Activated naive CD4-positive, alpha-beta T cell treated with anti-CD3 and anti-CD28 coated beads, Interleukin-2, amount 50 U/mL, for 24 hours (primary cell): ENCODE data around the gene SLC37A2.
"Not testable (repeated sequence)": the region's sequence is repeated elsewhere in the genome, so short reads cannot be mapped to it uniquely, and the experiment has no call there.

Source experiments
- H3K27ac Mint-ChIP-seq: one replicate; pipeline ENCODE4 v1.8.0; 2021; ENCODE audit warnings: mild to moderate bottlenecking, mixed read lengths
- H3K27me3 Mint-ChIP-seq: one replicate; pipeline ENCODE4 v1.8.0; 2021; ENCODE audit warnings: mixed read lengths
- H3K36me3 Mint-ChIP-seq: one replicate; pipeline ENCODE4 v1.8.0; 2021; ENCODE audit warnings: mixed read lengths
- H3K4me1 Mint-ChIP-seq: one replicate; pipeline ENCODE4 v1.8.0; 2021; ENCODE audit warnings: mixed read lengths
- H3K4me3 Mint-ChIP-seq: one replicate; pipeline ENCODE4 v1.8.0; 2021; ENCODE audit warnings: mild to moderate bottlenecking, mixed read lengths
- H3K9me3 Mint-ChIP-seq: one replicate; pipeline ENCODE4 v1.8.0; 2021; ENCODE audit warnings: mixed read lengths

Gene SLC37A2

GRCh38 chr11:125088576-125089455 is 25.7 kb downstream of the SLC37A2 start:
- Mint-ChIP-seq H3K4me1 (no peaks in the 10 kb centered on the region), H3K27me3 (no peaks in the 10 kb centered on the region), H3K4me3 (no peak overlapping the region), H3K36me3 (no peaks in the 10 kb centered on the region), H3K27ac (no peak overlapping the region), H3K9me3 (no peaks in the 10 kb centered on the region)

DNA sequence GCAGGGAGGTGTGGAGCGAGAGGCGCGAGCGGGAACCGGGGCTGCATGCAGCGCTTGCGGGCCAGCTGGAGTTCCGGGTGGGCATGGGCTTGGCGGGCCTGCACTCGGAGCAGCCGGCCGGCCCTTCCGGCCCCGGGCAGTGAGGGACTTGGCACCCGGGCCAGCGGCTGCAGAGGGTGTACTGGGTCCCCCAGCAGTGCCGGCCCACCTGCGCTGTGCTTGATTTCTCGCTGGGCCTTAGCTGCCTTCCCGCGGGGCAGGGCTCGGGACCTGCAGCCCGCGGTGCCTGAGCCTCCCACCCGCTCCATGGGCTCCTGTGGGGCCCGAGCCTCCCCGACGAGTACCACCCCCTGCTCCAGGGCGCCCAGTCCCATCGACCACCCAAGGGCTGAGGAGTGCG is 26.4 kb downstream of the SLC37A2 start:
- H3K9me3 Mint-ChIP-seq, H3K27me3 Mint-ChIP-seq, H3K4me1 Mint-ChIP-seq, H3K4me3 Mint-ChIP-seq, H3K36me3 Mint-ChIP-seq, H3K27ac Mint-ChIP-seq: not testable (repeated sequence)

DNA sequence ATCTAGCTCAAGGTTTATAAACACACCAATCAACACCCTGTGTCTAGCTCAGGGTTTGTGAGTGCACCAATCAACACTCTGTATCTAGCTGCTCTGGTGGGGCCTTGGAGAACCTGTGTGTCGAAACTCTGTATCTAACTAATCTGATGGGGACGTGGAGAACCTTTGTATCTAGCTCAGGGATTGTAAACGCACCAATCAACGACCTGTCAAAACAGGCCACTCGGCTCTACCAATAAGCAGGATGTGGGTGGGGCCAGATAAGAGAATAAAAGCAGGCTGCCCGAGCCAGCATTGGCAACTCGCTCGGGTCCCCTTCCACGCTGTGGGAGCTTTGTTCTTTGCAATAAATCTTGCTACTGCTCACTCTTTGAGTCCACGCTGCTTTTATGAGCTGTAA is 27.0 kb downstream of the SLC37A2 start:
- H3K36me3 Mint-ChIP-seq, H3K27me3 Mint-ChIP-seq, H3K4me1 Mint-ChIP-seq, H3K27ac Mint-ChIP-seq, H3K9me3 Mint-ChIP-seq, H3K4me3 Mint-ChIP-seq: not testable (repeated sequence)

DNA sequence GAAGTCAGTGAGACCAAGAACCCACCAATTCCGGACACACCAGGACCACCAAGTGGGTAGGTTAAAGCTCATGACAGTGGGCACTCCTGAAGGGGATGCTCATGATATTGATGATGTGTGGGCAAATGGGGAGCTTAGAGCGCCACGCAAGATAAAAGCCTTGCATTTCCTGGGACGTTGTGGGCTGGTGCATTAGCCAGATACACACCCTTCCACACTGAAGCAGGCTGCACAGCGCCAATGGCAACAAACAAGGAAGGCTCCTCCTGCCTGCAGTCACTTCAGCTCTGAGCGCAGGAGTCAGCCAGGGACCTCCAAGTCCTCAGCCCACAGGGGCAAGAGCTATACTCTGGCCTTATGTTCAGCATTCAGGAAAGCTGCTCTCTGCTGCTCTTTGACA is 27.7 kb downstream of the SLC37A2 start:
- Mint-ChIP-seq H3K36me3 (no peaks in the 10 kb centered on the region), H3K27ac (no peak overlapping the region), H3K4me3 (no peak overlapping the region), H3K4me1 (no peaks in the 10 kb centered on the region), H3K9me3 (no peaks in the 10 kb centered on the region), H3K27me3 (no peaks in the 10 kb centered on the region)

GRCh38 chr11:125091247-125091876 is 28.3 kb downstream of the SLC37A2 start:
- Mint-ChIP-seq H3K4me3 (no peak overlapping the region), H3K9me3 (no peaks in the 10 kb centered on the region), H3K36me3 (peaks cover 3% of the 10 kb centered on the region), H3K27me3 (no peaks in the 10 kb centered on the region), H3K27ac (no peak overlapping the region), H3K4me1 (no peaks in the 10 kb centered on the region)

- Mint-ChIP-seq H3K36me3 (peaks cover 6% of the 10 kb centered on the region), H3K4me1 (no peaks in the 10 kb centered on the region), H3K27ac (no peak overlapping the region), H3K9me3 (no peaks in the 10 kb centered on the region), H3K27me3 (no peaks in the 10 kb centered on the region), H3K4me3 (no peak overlapping the region)
Observed at GRCh38 chr11:125091877-125092664, 29.0 kb downstream of the SLC37A2 start.

GRCh38 chr11:125092669-125093068 is 29.6 kb downstream of the SLC37A2 start:
- H3K27ac Mint-ChIP-seq, result no peak overlapping the region
- H3K27me3 Mint-ChIP-seq, result no peaks in the 10 kb centered on the region
- no peaks in the 10 kb centered on the region for H3K9me3 Mint-ChIP-seq
- H3K4me3 Mint-ChIP-seq, result no peak overlapping the region
- peaks cover 6% of the 10 kb centered on the region for H3K36me3 Mint-ChIP-seq
- H3K4me1 Mint-ChIP-seq, result no peaks in the 10 kb centered on the region

DNA sequence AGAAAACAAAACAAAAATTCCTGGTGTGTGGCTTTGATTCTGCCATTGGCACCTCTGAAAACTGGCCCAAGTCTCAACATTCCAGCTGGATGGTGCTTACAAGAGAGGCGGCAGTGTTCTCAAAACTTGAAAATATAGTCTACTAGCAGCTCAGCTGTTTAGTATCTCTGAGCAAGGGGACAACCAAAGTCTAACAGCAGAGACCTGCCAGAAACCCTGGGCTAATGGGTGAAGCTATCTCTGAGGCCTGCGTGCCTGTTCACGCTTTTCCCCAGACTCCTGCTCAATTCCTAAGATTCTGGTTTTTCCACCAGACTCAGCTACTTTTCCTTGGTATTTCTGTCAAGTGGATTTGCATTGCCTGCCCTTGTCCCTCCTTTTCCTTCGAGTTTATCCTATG is 30.4 kb downstream of the SLC37A2 start:
- Mint-ChIP-seq H3K27me3 (no peaks in the 10 kb centered on the region), H3K4me1 (no peaks in the 10 kb centered on the region), H3K4me3 (no peak overlapping the region), H3K36me3 (peaks cover 6% of the 10 kb centered on the region), H3K27ac (peak overlapping the region; percentile 81), H3K9me3 (no peaks in the 10 kb centered on the region)

DNA sequence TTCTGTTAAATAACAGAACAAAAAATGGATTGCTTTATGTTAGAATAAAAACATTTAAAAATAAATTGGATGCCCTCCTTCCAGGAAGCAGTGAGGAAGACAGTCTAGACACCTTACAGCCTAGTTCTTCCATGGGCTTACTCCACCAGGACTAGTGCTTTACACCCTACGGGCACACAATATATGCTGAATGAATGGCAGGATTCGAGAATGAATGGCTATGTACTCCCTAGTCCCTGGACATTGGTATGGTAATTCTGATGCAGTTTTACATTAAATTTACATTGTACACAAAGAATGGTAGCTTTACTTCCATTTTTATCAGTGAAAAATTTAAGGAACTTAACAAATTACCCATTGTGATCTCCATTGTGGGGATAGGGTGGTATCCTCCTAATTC is 31.6 kb downstream of the SLC37A2 start:
- H3K36me3 Mint-ChIP-seq, result peaks cover 6% of the 10 kb centered on the region
- H3K9me3 Mint-ChIP-seq, result no peaks in the 10 kb centered on the region
- H3K4me3 Mint-ChIP-seq, result no peak overlapping the region
- H3K4me1 Mint-ChIP-seq, result no peaks in the 10 kb centered on the region
- no peak overlapping the region for H3K27ac Mint-ChIP-seq
- no peaks in the 10 kb centered on the region for H3K27me3 Mint-ChIP-seq

- Mint-ChIP-seq H3K4me3 (no peak overlapping the region), H3K9me3 (no peaks in the 10 kb centered on the region), H3K27me3 (no peaks in the 10 kb centered on the region), H3K27ac (no peak overlapping the region), H3K36me3 (peaks cover 21% of the 10 kb centered on the region), H3K4me1 (peaks cover 7% of the 10 kb centered on the region)
Observed at GRCh38 chr11:125100136-125100535, 37.0 kb downstream of the SLC37A2 start.

DNA sequence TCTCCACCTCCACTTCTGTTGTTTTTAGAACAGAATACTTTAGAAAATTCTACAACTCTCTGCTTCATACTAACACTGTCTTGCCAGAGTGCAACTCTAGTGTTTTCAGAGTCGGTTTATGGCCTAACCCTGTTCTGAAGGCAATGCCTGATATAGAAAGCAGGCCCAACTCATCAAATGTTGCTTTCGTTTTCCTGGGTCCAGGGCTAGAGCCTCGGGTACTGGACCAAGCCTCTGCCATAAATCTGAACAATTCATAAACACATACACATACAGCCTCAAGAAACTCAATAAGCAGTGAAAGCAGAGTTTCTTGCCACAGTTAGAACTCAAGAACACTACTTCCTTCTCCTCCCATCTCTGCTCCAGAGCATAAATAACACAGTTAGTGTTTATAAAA is 38.5 kb downstream of the SLC37A2 start:
- Mint-ChIP-seq H3K27me3 (no peaks in the 10 kb centered on the region), H3K27ac (no peak overlapping the region), H3K36me3 (peaks cover 22% of the 10 kb centered on the region), H3K9me3 (no peaks in the 10 kb centered on the region), H3K4me3 (no peak overlapping the region), H3K4me1 (peaks cover 18% of the 10 kb centered on the region)

GRCh38 chr11:125102025-125102424 is 38.9 kb downstream of the SLC37A2 start:
- Mint-ChIP-seq H3K36me3 (peaks cover 21% of the 10 kb centered on the region), H3K4me1 (peaks cover 18% of the 10 kb centered on the region), H3K27ac (no peak overlapping the region), H3K9me3 (no peaks in the 10 kb centered on the region), H3K27me3 (no peaks in the 10 kb centered on the region), H3K4me3 (no peak overlapping the region)

- H3K27ac Mint-ChIP-seq, result no peak overlapping the region
- no peaks in the 10 kb centered on the region for H3K27me3 Mint-ChIP-seq
- peaks cover 18% of the 10 kb centered on the region for H3K4me1 Mint-ChIP-seq
- H3K4me3 Mint-ChIP-seq, result no peak overlapping the region
- no peaks in the 10 kb centered on the region for H3K9me3 Mint-ChIP-seq
- H3K36me3 Mint-ChIP-seq, result peaks cover 21% of the 10 kb centered on the region
Observed at GRCh38 chr11:125102510-125102909, 39.4 kb downstream of the SLC37A2 start.

- Mint-ChIP-seq H3K4me3 (no peak overlapping the region), H3K9me3 (no peaks in the 10 kb centered on the region), H3K27ac (no peak overlapping the region), H3K4me1 (peaks cover 25% of the 10 kb centered on the region), H3K27me3 (no peaks in the 10 kb centered on the region), H3K36me3 (peaks cover 15% of the 10 kb centered on the region)
Observed at GRCh38 chr11:125105926-125106325, 42.8 kb downstream of the SLC37A2 start.

GRCh38 chr11:125108469-125108868 is 45.4 kb downstream of the SLC37A2 start:
- Mint-ChIP-seq H3K36me3 (peaks cover 6% of the 10 kb centered on the region), H3K9me3 (no peaks in the 10 kb centered on the region), H3K4me3 (no peak overlapping the region), H3K27me3 (no peaks in the 10 kb centered on the region), H3K4me1 (peaks cover 40% of the 10 kb centered on the region), H3K27ac (no peak overlapping the region)

- Mint-ChIP-seq H3K36me3 (peaks cover 4% of the 10 kb centered on the region), H3K4me3 (peak overlapping the region; percentile 98), H3K9me3 (no peaks in the 10 kb centered on the region), H3K4me1 (peaks cover 29% of the 10 kb centered on the region), H3K27me3 (no peaks in the 10 kb centered on the region), H3K27ac (no peak overlapping the region)
Observed at GRCh38 chr11:125110506-125110905, 47.4 kb downstream of the SLC37A2 start.
